Naive thymus-derived CD4-positive, alpha-beta T cell (primary cell): ENCODE results near the gene TPR. TPM values are rescaled to one million over a fixed set of nuclear protein-coding genes. Genes with fewer than 3 reads are reported as not detected.

Experiments used
- ATAC-seq: fragments of 150-1000 bp; cut with Tn5 transposase; 2 replicates; pipeline ENCODE4 v1.10.0; 2021; ENCODE audit warnings: mild to moderate bottlenecking, moderate library complexity
- CTCF ChIA-PET: fragments of 350-600 bp; sonication (Branson Sonifier 250); formaldehyde crosslinking; loops from one replicate; lab custom pipeline; 2021; ENCODE audit warnings: antibody characterized with exemption; lab: Charles Lee
- POLR2A ChIA-PET: fragments of 350-600 bp; sonication (Branson Sonifier 250); formaldehyde crosslinking; loops from one replicate; lab custom pipeline; 2021; ENCODE audit warnings: antibody characterized with exemption, inconsistent platforms; lab: Charles Lee
- DNase-seq, 9 donors: peaks; one replicate each; pipeline versions ENCODE4 v3.0.0 to v3.0.0-alpha.2; 2020 to 2022; ENCODE audit warnings: mixed read lengths in 1 of 9
- H3K27ac ChIP-seq: one replicate; pipeline ENCODE4 v1.7.0; 2013; ENCODE audit warnings: mild to moderate bottlenecking, low read depth, low read length, moderate library complexity
- H3K27me3 ChIP-seq, 2 donors: one replicate each; pipeline ENCODE4 v1.7.0; 2013; ENCODE audit warnings: low read length in 2 of 2, mild to moderate bottlenecking in 2 of 2, moderate library complexity in 2 of 2; ENCODE audit not compliant: control insufficient read depth in 2 of 2, insufficient read depth in 2 of 2
- H3K36me3 ChIP-seq, 3 experiments: 1 replicate in 2 of 3; 2 replicates in 1 of 3; pipeline ENCODE4 v1.7.0; 2013; ENCODE audit warnings: low read length in 3 of 3, mild to moderate bottlenecking in 3 of 3, moderate library complexity in 1 of 3; ENCODE audit not compliant: insufficient read depth in 3 of 3, control insufficient read depth in 2 of 3
- H3K4me1 ChIP-seq, 2 donors: one replicate each; pipeline ENCODE4 v1.7.0; 2013; ENCODE audit warnings: low read length in 2 of 2, mild to moderate bottlenecking in 2 of 2, moderate library complexity in 1 of 2; ENCODE audit not compliant: control insufficient read depth in 2 of 2, insufficient read depth in 2 of 2
- H3K4me3 ChIP-seq: 2 replicates; pipeline ENCODE4 v1.7.0; 2013; ENCODE audit warnings: mild to moderate bottlenecking, low read length
- H3K9me3 ChIP-seq, 3 experiments: 1 replicate in 2 of 3; 2 replicates in 1 of 3; pipeline ENCODE4 v1.7.0; 2013; ENCODE audit warnings: low read length in 3 of 3; ENCODE audit not compliant: control insufficient read depth in 2 of 3
- H3K27ac Mint-ChIP-seq, 9 donors: one replicate each; pipeline ENCODE4 v1.8.0; 2020 to 2022; ENCODE audit warnings: mixed read lengths in 9 of 9, mild to moderate bottlenecking in 8 of 9, moderate library complexity in 5 of 9, inconsistent platforms in 2 of 9
- H3K27me3 Mint-ChIP-seq, 5 donors: one replicate each; pipeline ENCODE4 v1.8.0; 2021 to 2022; ENCODE audit warnings: mixed read lengths in 5 of 5, mild to moderate bottlenecking in 1 of 5
- H3K36me3 Mint-ChIP-seq, 5 donors: one replicate each; pipeline ENCODE4 v1.8.0; 2020 to 2022; ENCODE audit warnings: mixed read lengths in 5 of 5, mild to moderate bottlenecking in 3 of 5, inconsistent platforms in 1 of 5
- H3K4me1 Mint-ChIP-seq, 7 donors: one replicate each; pipeline ENCODE4 v1.8.0; 2020 to 2022; ENCODE audit warnings: mixed read lengths in 7 of 7, mild to moderate bottlenecking in 3 of 7, inconsistent platforms in 1 of 7
- H3K4me3 Mint-ChIP-seq, 10 donors: one replicate each; pipeline ENCODE4 v1.8.0; 2020 to 2022; ENCODE audit warnings: mild to moderate bottlenecking in 10 of 10, mixed read lengths in 10 of 10, moderate library complexity in 6 of 10, inconsistent platforms in 2 of 10
- H3K9me3 Mint-ChIP-seq, 11 donors: one replicate each; pipeline ENCODE4 v1.8.0; 2020 to 2022; ENCODE audit warnings: mixed read lengths in 11 of 11, mild to moderate bottlenecking in 4 of 11, inconsistent platforms in 1 of 11, moderate library complexity in 1 of 11
- intact Hi-C, 2 donors: fragments of 100-400 bp; cut with micrococcal nuclease; formaldehyde crosslinking; loops; one replicate each; pipeline ENCODE4 v1.15.1; 2023
- polyA plus RNA-seq, 2 donors: library from polyadenylated mRNA; unstranded; fragments of 300-500 nt; fragmentation: Illumina TruSeq; gene quantifications; one replicate each; pipeline ENCODE4 v1.2.3, GENCODE V29; 2021
- total RNA-seq, 6 experiments: library from RNA in 5 of 6; stranded (reverse) in 5 of 6; gene quantifications; 1 replicate in 5 of 6; 2 replicates in 1 of 6; pipeline ENCODE4 v1.2.3 and lab custom pipeline; 2021 to 2026

TPR gene
- total RNA-seq: 100 to 1,000 TPM; 118 to 195 (median 158) TPM
- 10 to 100 TPM; 40.3 to 76.2 TPM for polyA plus RNA-seq
- 493 reads per million, percentile 98 among the genes with 10 or more reads in this experiment for total RNA-seq (lab: John Stamatoyannopoulos, UW)

DNA sequence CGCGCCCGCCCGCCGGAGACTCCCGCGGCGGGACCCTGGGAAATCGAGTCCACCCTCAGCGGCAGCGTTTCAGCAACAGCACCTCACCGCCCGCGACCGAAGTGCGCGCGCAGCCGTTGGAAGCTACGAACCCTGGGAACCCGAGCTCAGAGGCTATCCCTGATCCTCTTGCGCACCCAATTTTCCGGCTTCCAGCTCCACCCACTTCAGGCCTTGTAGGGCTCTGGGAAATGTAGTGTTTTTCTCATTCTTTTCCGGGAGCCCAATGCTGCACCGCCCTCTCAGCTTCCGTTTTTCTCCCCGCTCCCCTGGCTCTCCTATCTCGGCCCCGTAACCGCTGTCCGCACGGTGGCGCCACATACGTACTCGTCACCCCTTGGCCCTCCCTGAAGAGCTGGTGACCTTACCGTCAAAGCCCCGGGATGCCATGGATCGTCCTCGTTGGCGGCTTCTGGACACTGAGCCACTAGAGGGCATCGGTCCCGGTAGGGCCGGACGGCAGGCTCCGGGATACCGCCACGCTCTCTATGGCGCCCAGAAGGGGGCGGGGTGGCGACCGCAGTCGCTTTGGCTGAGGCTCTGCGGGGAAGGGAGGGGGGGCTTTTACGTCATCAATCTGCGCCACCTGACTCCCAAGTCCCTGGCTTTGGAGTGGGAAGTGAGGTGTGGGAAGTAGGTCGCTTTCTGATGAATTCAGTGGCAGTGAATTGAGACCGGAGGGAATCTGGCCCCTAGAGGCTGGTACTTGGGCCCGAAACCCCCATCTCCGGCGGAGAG lies at the start of gene TPR, which contains the start of gene ODR4:
Gene TPR, minus strand, starts transcription at position 102 of the 777 bp plus-strand sequence. CDS start 225 bp downstream, outside the sequence.
Gene ODR4, plus strand, starts transcription at position 687 of the 777 bp plus-strand sequence. CDS start 3,948 bp downstream, outside the sequence.
- ChIA-PET POLR2A (interaction anchor here (0.7 to 1.4 kb wide), 14 partner anchors 9 to 1620 kb away, joined by 3 to 8 read pairs (median 4); partner anchors contain the start of gene EDEM3), CTCF (interaction anchor here (0.5 to 1.2 kb wide), 14 partner anchors 9 to 1219 kb away, joined by 3 to 5 read pairs (median 3); no protein-coding TSS in a partner anchor)
- H3K36me3 ChIP-seq: peaks cover 4 to 17% (median 10%) of the 10 kb centered on the region in 3 experiments
- peaks cover 28 to 70% (median 54%) of the 10 kb centered on the region in 7 donors for H3K4me1 Mint-ChIP-seq
- H3K4me1 ChIP-seq: peaks cover 24 to 25% of the 10 kb centered on the region in 2 donors
- H3K27me3 ChIP-seq: no peaks in the 10 kb centered on the region
- H3K27ac Mint-ChIP-seq: peak within 1 kb of the TSS; percentile 91 to 99 (median 97)
- H3K27ac ChIP-seq: peak within 1 kb of the TSS; percentile 93
- peak; percentile 92 to 98 (median 97) for DNase-seq
- H3K27me3 Mint-ChIP-seq: no peaks in the 10 kb centered on the region
- H3K9me3 Mint-ChIP-seq: peaks cover 0 to 6% (median 0%) of the 10 kb centered on the region in 11 donors
- peak within 1 kb of the TSS; percentile 90 to 99 (median 98) for H3K4me3 Mint-ChIP-seq
- H3K4me3 ChIP-seq: peak within 1 kb of the TSS; percentile 98
- intact Hi-C loops: loop anchor here (1.0 to 10.0 kb wide), 17 partner anchors 29 to 1621 kb away; partner anchors contain the start of genes EDEM3 (in 2 of the 2), IVNS1ABP (in 2 of the 2), RNF2 (in 2 of the 2) and SWT1 (in 2 of the 2)
- H3K9me3 ChIP-seq: no peaks in the 10 kb centered on the region
- ATAC-seq: peak; percentile 88
- peaks cover 0 to 25% (median 16%) of the 10 kb centered on the region in 5 donors for H3K36me3 Mint-ChIP-seq

DNA sequence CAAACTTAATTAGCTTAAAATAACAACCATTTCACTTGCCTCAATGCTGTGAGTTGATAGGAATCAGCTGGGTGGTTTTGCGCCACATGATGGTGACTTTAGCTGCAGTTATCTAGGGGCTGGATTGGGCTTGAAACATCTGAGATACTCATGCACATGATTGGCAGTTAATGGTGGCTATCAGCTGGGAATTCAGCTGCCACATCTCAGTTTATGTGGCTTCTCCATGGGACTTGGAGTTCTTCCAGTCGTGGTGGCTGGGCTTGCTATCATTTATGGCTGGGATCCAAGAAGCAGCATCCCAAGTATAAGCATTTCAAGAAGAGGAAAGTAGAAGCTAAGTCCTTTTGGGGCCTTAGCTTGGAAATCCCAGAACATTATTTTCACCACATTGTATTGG lies 49.5 kb upstream of the TPR start:
- ATAC-seq (no peak), DNase-seq (no peak)
- H3K36me3 ChIP-seq: peaks cover 0 to 4% (median 0%) of the 10 kb centered on the region in 3 experiments
- intact Hi-C loops: loop anchor here in 1 of 2 donors (5.0 kb wide), 1 partner anchor 193 kb away; no protein-coding TSS in a partner anchor
- Mint-ChIP-seq H3K27ac (no peak overlapping the region), H3K36me3 (peaks cover 0 to 46% (median 38%) of the 10 kb centered on the region in 5 donors), H3K27me3 (no peaks in the 10 kb centered on the region), H3K4me3 (no peak overlapping the region), H3K9me3 (peaks cover 0 to 3% (median 0%) of the 10 kb centered on the region in 11 donors), H3K4me1 (peaks cover 0 to 25% (median 3%) of the 10 kb centered on the region in 7 donors)
- H3K27me3 ChIP-seq: no peaks in the 10 kb centered on the region
- ChIA-PET CTCF (interaction anchor here (0.7 kb wide), 2 partner anchors 21 to 57 kb away, joined by 3 to 4 read pairs; no protein-coding TSS in a partner anchor), POLR2A (no interaction called here)
- no peaks in the 10 kb centered on the region for H3K4me1 ChIP-seq
- no peaks in the 10 kb centered on the region for H3K9me3 ChIP-seq
- no peak overlapping the region for H3K27ac ChIP-seq
- no peak overlapping the region for H3K4me3 ChIP-seq

DNA sequence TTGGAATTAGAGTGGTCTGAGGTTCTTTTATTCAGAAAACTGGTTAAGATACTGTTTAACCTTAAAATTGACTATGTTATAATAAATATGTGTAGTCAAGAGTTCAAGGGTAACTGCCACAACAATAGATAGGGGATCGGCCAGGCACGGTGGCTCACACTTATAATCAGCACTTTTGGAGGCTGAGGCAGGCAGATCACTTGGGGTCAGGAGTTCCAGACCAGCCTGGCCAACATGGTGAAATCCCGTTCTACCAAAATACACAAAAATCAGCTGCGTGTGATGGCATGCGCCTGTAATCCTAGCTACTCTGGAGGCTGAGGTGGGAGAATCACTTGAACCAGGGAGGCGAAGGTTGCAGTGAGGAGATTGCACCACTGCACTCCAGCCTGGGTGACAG lies 46.4 kb upstream of the TPR start:
- no peak overlapping the region for H3K27ac ChIP-seq
- H3K27ac Mint-ChIP-seq: peak overlapping the region in 2 of 9 donors; percentile 12 to 60
- POLR2A ChIA-PET: no interaction called here

DNA sequence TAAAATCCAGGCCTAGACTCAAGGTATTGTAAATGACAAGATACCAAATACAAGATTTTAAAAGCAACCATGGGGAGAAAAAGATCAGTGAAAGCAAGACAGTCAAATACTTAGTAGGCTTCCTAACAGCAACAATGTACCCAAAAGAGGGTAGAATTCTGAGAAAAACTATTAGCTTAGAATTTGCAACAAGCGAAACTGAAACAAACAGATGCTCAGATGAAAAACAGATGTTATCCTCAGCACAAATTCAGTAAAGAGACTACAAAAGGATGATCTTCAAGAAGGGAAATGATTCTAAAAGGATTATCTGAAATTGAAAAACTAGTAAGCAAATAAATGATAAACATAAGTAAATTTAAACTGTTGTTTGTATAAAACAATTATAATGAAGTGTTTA lies 45.9 kb upstream of the TPR start:
- Mint-ChIP-seq H3K27me3 (no peaks in the 10 kb centered on the region), H3K36me3 (peaks cover 0 to 34% (median 27%) of the 10 kb centered on the region in 5 donors), H3K27ac (peak overlapping the region in 4 of 9 donors; percentile 7 to 93 (median 30)), H3K9me3 (peaks cover 0 to 3% (median 0%) of the 10 kb centered on the region in 11 donors), H3K4me1 (peaks cover 0 to 28% (median 3%) of the 10 kb centered on the region in 7 donors), H3K4me3 (peak overlapping the region in 1 of 10 donors; percentile 75)
- H3K36me3 ChIP-seq: peaks cover 0 to 13% (median 4%) of the 10 kb centered on the region in 3 experiments
- DNase-seq (no peak), ATAC-seq (no peak)
- POLR2A ChIA-PET: no interaction called here
- H3K9me3 ChIP-seq: no peaks in the 10 kb centered on the region
- H3K27me3 ChIP-seq: no peaks in the 10 kb centered on the region
- H3K4me1 ChIP-seq: no peaks in the 10 kb centered on the region
- intact Hi-C loops: loop anchor here in 1 of 2 donors (1.0 to 5.0 kb wide), 3 partner anchors 17 to 196 kb away; partner anchors contain the start of genes ODR4 and TPR
- H3K27ac ChIP-seq: no peak overlapping the region
- no peak overlapping the region for H3K4me3 ChIP-seq
- CTCF ChIA-PET: interaction anchor here (0.6 kb wide), 1 partner anchor 112 kb away, joined by 3 read pairs; no protein-coding TSS in a partner anchor

More for the DNA sequence above, 46.4 kb upstream of the TPR start:
- peaks cover 0 to 3% (median 0%) of the 10 kb centered on the region in 11 donors for H3K9me3 Mint-ChIP-seq
- H3K4me3 Mint-ChIP-seq: peak overlapping the region in 1 of 10 donors; percentile 35
- CTCF ChIA-PET: interaction anchor here (0.6 kb wide), 1 partner anchor 113 kb away, joined by 3 read pairs; no protein-coding TSS in a partner anchor
- DNase-seq: no peak
- Histone ChIP-seq H3K4me1 (no peaks in the 10 kb centered on the region), H3K27me3 (no peaks in the 10 kb centered on the region), H3K9me3 (no peaks in the 10 kb centered on the region), H3K36me3 (peaks cover 0 to 13% (median 4%) of the 10 kb centered on the region in 3 experiments), H3K4me3 (no peak overlapping the region)
- peaks cover 0 to 30% (median 3%) of the 10 kb centered on the region in 7 donors for H3K4me1 Mint-ChIP-seq
- ATAC-seq: no peak
- peaks cover 0 to 38% (median 33%) of the 10 kb centered on the region in 5 donors for H3K36me3 Mint-ChIP-seq
- intact Hi-C loops: loop anchor here in 1 of 2 donors (1.0 to 5.0 kb wide), 3 partner anchors 17 to 196 kb away; partner anchors contain the start of genes ODR4 and TPR
- no peaks in the 10 kb centered on the region for H3K27me3 Mint-ChIP-seq

DNA sequence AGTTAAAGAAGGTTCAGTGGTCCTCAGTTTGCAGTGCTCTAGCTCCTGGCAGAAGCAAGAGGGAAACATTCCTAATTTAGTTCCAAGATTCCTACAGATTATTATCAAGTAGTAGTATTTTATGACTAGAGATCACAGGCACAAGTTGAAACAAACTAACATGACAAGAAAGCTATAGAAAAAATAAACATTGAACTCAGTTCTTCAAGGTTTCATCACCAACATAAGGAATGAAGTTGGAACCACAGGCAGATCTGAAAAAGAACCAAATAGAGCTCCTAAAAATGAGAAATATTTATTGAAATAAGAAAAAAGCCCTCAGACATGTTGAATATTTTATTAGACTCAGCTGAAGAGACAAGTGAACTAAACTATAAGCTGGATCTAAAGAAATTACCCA lies 45.3 kb upstream of the TPR start:
- peak overlapping the region in 6 of 9 donors; percentile 4 to 93 (median 30) for H3K27ac Mint-ChIP-seq

DNA sequence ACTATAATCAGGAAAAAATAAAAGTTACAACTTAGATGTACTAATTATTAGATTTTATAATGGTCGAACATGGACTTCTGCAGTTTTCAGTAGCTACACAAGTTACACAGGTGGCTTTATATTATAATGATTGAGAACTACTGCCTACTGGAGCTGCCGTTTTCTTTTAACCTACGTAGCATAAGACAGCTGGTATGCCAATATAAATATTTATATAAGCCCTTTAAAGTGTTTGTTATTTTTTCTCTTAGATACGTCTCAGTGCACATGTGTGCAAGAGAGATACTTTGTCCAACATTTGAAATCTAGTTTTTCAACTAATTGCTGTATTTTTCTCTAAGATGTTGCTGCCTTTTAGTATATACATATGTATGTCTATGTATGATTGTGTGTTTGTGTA lies 43.5 kb upstream of the TPR start:
- Mint-ChIP-seq H3K27me3 (no peaks in the 10 kb centered on the region), H3K4me1 (peaks cover 0 to 28% (median 3%) of the 10 kb centered on the region in 7 donors), H3K9me3 (peaks cover 0 to 2% (median 0%) of the 10 kb centered on the region in 11 donors), H3K36me3 (peaks cover 0 to 33% (median 18%) of the 10 kb centered on the region in 5 donors), H3K27ac (no peak overlapping the region), H3K4me3 (no peak overlapping the region)
- intact Hi-C loops: no loop called here
- Histone ChIP-seq H3K36me3 (peaks cover 0 to 13% (median 4%) of the 10 kb centered on the region in 3 experiments), H3K9me3 (no peaks in the 10 kb centered on the region), H3K4me1 (no peaks in the 10 kb centered on the region), H3K27me3 (no peaks in the 10 kb centered on the region), H3K4me3 (no peak overlapping the region), H3K27ac (no peak overlapping the region)
- no peak for DNase-seq
- ChIA-PET POLR2A (no interaction called here), CTCF (no interaction called here)
- no peak for ATAC-seq

More for the DNA sequence above, 45.3 kb upstream of the TPR start:
- H3K4me3 Mint-ChIP-seq: peak overlapping the region in 1 of 10 donors; percentile 75
- H3K36me3 Mint-ChIP-seq: peaks cover 0 to 38% (median 24%) of the 10 kb centered on the region in 5 donors
- H3K9me3 Mint-ChIP-seq: peaks cover 0 to 3% (median 0%) of the 10 kb centered on the region in 11 donors
- Histone ChIP-seq H3K4me3 (no peak overlapping the region), H3K27ac (no peak overlapping the region), H3K27me3 (no peaks in the 10 kb centered on the region), H3K4me1 (no peaks in the 10 kb centered on the region), H3K36me3 (peaks cover 0 to 13% (median 4%) of the 10 kb centered on the region in 3 experiments), H3K9me3 (no peaks in the 10 kb centered on the region)
- CTCF ChIA-PET: no interaction called here
- POLR2A ChIA-PET: interaction anchor here (0.7 kb wide), 1 partner anchor 7 kb away, joined by 5 read pairs; no protein-coding TSS in a partner anchor
- peaks cover 0 to 27% (median 3%) of the 10 kb centered on the region in 7 donors for H3K4me1 Mint-ChIP-seq
- intact Hi-C loops: loop anchor here in 1 of 2 donors (5.0 kb wide), 1 partner anchor 197 kb away; no protein-coding TSS in a partner anchor
- no peaks in the 10 kb centered on the region for H3K27me3 Mint-ChIP-seq
- ATAC-seq: no peak
- no peak for DNase-seq
